WI38 (cell line): Measurements from ENCODE around the gene TIMM29.

Source experiments
- H3K4me3 ChIP-seq: 2 replicates; pipeline ENCODE4 v1.5.1; 2011; ENCODE audit warnings: low read depth, mild to moderate bottlenecking, control low read depth, low read length
- TF ChIP-seq, protein P1 (sequence below): IDR thresholded peaks from 2 replicates; pipeline ENCODE4 v1.5.1; 2012; ENCODE audit warnings: low read depth, mild to moderate bottlenecking, control low read depth, low read length

The TIMM29 gene

DNA sequence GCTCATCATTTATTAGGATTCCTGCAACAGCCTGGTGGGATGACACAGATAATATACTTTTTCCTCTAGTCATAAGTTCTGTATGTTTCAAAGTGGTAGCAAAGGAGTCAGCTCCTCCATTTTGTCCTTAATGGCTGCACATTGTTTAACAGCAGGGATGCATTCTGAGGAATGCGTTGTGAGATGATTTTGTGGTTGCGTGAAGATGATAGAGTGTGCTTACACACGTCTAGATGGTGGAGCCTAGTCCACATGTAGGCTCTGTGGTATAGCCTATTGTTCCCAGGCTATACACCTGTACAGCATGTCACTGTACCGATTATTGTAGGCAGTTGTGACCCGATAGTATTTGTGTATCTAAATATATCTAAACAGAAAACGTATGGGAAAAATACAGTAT lies 36.8 kb downstream of the TIMM29 start:
- TF ChIP-seq, protein P1, sequence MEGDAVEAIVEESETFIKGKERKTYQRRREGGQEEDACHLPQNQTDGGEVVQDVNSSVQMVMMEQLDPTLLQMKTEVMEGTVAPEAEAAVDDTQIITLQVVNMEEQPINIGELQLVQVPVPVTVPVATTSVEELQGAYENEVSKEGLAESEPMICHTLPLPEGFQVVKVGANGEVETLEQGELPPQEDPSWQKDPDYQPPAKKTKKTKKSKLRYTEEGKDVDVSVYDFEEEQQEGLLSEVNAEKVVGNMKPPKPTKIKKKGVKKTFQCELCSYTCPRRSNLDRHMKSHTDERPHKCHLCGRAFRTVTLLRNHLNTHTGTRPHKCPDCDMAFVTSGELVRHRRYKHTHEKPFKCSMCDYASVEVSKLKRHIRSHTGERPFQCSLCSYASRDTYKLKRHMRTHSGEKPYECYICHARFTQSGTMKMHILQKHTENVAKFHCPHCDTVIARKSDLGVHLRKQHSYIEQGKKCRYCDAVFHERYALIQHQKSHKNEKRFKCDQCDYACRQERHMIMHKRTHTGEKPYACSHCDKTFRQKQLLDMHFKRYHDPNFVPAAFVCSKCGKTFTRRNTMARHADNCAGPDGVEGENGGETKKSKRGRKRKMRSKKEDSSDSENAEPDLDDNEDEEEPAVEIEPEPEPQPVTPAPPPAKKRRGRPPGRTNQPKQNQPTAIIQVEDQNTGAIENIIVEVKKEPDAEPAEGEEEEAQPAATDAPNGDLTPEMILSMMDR = no peak
- H3K4me3 ChIP-seq = no peak overlapping the region

DNA sequence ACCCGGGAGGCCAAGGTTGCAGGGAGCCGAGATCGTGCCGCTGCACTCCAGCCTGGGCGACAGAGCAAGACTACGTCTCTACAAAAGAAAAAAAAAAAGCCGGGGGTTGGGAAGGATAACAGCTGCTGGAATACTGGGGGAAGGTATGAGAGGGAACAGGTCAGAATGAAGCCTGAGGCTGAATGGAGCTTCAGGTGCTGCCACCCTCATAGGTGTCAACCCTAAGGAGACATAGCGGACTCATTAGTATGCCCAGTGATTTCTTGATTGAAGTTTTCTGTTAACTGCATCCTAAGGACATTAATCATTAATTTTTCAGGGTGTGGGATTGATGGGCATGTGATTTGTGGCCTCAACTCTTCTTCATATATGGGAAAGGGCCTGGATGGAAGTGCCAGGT lies 38.2 kb downstream of the TIMM29 start:
- no peak overlapping the region for H3K4me3 ChIP-seq
- TF ChIP-seq, protein P1 = no peak

DNA sequence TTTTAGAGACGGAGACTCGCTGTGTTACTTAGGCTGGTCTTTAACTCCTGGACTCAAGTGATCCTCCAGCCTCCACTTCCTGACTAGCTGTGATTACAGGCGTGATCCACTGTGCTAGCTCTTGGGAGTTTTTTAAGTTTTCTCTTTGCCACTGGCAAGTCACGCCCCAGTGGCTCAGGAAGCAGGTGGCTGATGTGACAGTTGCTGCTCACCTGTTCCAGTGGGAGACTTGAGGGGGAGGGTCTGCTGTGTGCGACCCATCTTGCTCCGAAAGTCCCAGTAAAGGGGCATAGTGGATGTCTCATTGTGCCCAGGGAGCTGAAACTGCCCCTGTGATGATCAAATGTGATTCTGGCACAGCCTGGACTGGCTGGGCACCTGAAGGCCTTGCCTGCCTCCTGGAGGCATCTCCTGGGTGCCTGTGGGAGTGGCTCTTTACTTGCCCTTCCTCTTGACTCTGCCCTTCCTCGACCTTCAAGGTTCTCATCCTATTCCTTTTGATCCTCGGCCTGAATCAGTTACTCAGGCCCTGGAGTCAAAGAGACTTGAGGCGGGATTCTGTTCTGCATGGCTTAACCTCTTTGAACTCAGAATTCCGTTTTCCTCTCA lies 40.0 kb downstream of the TIMM29 start:
- TF ChIP-seq, protein P1 = no peak
- H3K4me3 ChIP-seq = no peak overlapping the region

DNA sequence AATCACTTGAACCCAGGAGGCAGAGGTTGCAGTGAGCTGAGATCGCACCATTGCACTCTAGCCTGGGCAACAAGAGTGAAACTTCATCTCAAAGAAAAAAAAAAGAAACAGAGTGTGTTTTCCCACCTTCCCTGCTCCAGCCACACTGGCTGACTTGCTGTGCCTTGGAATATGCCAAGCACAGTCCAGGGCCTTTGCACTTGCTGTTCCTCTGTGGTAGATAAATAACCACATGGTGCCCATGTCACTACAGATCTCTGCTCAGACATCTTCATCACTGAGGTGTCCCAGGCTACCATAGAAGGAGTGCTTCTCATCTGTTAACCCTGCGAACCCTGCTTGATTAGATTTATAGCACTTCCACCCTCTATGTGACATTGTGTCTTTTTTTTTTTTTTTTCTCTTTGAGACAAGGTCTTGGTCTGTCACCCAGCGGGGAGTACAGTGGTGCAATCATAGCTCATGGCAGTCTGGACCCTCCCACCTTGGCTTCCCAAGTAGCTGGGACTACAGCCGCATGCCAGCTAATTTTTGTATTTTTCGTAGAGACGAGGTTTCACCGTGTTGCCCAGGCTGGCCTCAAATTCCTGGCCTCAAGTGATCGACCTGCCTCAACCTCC lies 42.6 kb downstream of the TIMM29 start:
- TF ChIP-seq, protein P1 = no peak
- no peak overlapping the region for H3K4me3 ChIP-seq

DNA sequence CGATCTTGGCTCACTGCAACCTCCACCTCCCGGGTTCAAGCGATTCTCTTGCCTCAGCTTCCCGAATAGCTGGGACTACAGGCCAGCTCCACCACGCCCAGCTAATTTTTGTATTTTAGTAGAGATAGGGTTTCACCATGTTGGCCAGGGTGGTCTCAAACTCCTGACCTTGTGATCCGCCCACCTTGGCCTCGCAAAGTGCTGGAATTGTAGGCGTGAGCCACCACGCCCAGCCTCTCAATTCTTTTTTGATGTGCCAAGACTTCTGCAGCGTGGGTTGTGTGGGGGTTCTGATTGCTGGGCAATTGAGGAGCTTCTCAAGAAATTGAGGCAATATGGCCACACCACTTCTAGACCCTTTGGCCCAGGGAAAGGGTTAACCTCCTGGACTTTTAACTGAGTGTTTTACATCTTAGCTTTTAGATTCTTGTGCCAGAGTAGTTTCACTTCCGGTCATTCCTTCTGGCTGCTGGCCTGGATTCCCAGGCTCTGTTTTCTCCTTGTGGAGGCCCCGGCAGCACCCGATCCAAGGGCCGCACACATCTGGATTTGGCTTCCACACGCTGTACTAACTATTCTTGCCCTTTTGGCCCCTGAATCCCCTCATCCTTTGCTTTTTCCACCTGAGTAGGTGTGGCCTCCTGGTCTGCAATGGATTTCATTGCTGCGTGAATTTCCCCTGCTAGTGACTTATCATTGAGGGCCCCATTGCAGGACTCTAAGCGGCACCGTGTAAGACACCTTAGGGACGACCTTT lies 46.9 kb downstream of the TIMM29 start:
- H3K4me3 ChIP-seq = no peak overlapping the region
- TF ChIP-seq, protein P1 = no peak

DNA sequence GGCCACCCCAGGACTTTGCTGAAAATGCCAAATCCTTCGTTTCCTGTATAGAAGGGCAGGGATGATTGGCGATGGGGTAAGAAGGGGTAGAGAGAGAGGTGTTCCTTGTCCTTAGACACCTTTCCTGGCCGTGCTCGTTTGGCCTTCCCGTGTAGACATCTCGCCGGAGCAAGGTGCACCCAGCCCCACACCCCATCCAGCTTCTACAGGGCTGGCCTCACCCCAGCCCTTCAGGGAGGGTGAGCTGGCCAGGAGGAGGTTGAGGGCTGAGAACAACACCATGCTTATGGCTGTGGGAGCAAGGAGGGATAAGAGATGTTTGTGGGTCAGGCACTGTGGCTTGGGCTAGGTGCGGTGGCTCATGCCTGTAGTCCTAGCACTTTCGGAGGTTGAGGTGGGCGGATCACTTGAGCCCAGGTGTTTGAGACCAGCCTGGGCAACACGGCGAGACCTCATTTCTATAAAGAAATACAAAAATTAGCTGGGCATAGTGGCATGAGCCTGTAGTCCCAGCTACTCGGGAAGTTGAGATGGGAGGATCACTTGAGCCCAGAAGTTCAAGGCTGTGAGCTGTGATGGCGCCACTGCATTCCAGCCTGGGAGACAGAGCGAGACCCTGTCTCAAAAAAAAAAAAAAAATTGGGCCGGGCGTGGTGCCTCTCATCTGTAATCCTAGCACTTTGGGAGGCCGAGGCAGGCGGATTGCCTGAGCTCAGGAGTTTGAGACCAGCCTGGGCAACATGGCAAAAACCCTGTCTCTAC lies 47.7 kb downstream of the TIMM29 start:
- no peak overlapping the region for H3K4me3 ChIP-seq
- TF ChIP-seq, protein P1 = no peak
